ENCODE measurements around the gene LRP8. TPM values are rescaled to one million over a fixed set of nuclear protein-coding genes. Genes with fewer than 3 reads are reported as not detected.

The LRP8 gene
- total RNA-seq, 1 donor from 2014 or later = 21.1 TPM

DNA sequence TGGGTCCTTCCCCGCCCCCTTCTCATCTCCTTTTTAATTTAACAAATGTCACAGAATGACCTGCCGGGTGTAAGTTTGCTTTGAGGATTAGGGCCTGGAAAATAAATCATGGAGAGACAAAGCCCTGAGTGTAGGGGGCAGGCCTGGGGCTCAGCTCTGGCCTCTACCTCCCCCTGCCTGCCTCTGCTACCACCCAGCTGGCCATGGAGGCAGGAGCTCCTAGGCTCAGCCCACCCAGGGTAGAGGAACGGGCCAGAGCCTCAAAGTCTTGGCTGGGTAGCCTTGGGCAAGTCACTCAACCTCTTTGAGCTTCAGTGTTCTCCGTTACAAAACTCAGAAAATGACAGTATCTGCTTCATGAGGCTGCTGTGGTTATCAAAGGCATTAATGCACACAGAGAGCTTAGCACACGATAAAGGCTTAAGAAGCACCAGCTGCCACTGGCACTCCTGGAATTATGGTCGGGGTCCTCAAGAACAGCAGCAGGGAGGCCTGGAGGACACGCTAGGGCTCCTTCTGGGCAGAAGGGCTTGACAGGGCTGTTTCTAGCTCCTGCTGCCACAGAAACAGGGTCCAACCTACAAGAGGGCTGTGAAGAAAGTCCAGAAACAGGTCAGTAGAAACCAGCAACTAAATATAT is 39.0 kb downstream of the LRP8 start:
- intact Hi-C loops (cut with DNase I) = no loop called here
- H3K4me3 ChIP-seq = no peak overlapping the region
- no peaks in the 10 kb centered on the region for H3K9me3 ChIP-seq
- no peaks in the 10 kb centered on the region for H3K36me3 ChIP-seq
- H3K27ac ChIP-seq = no peak overlapping the region
- no peaks in the 10 kb centered on the region for H3K27me3 ChIP-seq
- no peak for DNase-seq (ENCODE audit: extremely low spot score in 2 of 2)
- H3K4me1 ChIP-seq = peaks cover 9% of the 10 kb centered on the region
- no peak for TF ChIP-seq POLR2A (IDR thresholded peaks at IDR 0.05)

DNA sequence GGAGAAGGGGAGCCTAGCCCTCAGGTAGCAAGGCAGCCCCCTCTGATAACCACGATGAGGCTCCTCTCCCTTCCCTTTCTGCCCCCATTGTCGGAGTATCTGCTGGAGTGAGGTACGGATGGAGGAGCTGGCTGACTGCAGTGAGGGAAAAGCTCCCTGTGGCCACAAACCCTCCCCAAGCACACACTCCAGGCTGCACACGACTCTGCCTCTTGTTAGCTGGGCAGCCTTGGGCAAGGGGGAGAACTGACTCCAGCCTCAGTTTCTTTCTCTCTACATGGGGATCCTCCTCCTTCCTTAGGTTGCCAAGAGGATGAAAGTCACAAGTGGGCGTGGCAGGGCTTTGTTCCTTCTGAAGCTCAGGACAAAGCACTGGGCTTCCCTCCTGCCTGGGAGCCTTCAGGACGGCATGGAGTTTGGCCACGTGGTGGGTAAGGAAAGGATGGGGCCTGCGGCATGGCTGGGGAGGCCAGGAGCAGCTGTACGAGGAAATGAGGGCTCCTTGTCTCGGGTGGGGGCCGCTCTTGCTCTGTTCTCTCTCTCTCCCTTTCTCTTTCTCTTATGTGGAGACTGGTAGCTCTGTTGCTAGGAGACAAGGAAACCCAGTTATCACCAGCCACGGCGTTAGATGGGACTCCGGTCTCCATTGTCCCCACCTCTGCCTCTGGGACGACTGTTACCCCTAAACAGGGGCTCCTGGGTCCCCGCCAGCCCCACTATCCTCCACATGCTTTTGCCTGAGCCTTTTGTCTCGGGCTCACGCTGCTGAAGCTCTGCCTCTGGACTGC is 39.7 kb downstream of the LRP8 start:
- H3K36me3 ChIP-seq = no peaks in the 10 kb centered on the region

DNA sequence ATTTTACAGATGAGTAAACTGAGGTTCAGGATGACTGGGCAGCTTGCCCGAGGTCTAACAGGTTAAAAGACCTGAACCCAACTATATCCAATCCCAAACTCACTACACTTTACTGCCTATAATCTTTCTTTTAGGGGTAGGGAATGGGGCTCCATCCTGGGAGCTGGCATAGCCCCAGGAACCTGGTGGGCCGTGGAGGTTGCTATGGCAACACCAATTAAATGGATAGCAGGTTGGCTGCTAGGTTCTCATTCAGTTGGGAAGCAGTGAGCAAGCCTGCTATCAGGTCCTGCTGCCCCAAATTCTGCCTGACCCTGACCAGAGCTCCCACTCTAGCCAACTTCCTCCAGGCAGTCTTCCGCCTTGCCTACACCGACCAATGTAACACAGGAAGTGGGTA is 40.9 kb downstream of the LRP8 start:
- TF ChIP-seq, protein P1, sequence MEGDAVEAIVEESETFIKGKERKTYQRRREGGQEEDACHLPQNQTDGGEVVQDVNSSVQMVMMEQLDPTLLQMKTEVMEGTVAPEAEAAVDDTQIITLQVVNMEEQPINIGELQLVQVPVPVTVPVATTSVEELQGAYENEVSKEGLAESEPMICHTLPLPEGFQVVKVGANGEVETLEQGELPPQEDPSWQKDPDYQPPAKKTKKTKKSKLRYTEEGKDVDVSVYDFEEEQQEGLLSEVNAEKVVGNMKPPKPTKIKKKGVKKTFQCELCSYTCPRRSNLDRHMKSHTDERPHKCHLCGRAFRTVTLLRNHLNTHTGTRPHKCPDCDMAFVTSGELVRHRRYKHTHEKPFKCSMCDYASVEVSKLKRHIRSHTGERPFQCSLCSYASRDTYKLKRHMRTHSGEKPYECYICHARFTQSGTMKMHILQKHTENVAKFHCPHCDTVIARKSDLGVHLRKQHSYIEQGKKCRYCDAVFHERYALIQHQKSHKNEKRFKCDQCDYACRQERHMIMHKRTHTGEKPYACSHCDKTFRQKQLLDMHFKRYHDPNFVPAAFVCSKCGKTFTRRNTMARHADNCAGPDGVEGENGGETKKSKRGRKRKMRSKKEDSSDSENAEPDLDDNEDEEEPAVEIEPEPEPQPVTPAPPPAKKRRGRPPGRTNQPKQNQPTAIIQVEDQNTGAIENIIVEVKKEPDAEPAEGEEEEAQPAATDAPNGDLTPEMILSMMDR (IDR thresholded peaks at IDR 0.05) = no peak
- no peak for TF ChIP-seq POLR2A (IDR thresholded peaks at IDR 0.05)
- H3K4me1 ChIP-seq = no peaks in the 10 kb centered on the region
- no peak overlapping the region for H3K27ac ChIP-seq
- no peak overlapping the region for H3K4me3 ChIP-seq
- intact Hi-C loops (cut with DNase I) = no loop called here
- no peaks in the 10 kb centered on the region for H3K36me3 ChIP-seq
- H3K27me3 ChIP-seq = no peaks in the 10 kb centered on the region
- no peaks in the 10 kb centered on the region for H3K9me3 ChIP-seq
- no peak for DNase-seq (ENCODE audit: extremely low spot score in 2 of 2)

More for the DNA sequence above, 39.7 kb downstream of the LRP8 start:
- intact Hi-C loops (cut with DNase I) = no loop called here
- TF ChIP-seq, protein P1 (IDR thresholded peaks at IDR 0.05) = no peak
- no peak for TF ChIP-seq POLR2AphosphoS5 (IDR thresholded peaks at IDR 0.05; ENCODE audit: insufficient read depth in 1 of 2, low read depth in 1 of 2)
- TF ChIP-seq POLR2A (IDR thresholded peaks at IDR 0.05) = no peak
- Histone ChIP-seq H3K4me3 (no peak overlapping the region), H3K27ac (no peak overlapping the region), H3K4me1 (peaks cover 5% of the 10 kb centered on the region), H3K9me3 (no peaks in the 10 kb centered on the region), H3K27me3 (no peaks in the 10 kb centered on the region)
- DNase-seq (ENCODE audit: extremely low spot score in 2 of 2) = no peak

DNA sequence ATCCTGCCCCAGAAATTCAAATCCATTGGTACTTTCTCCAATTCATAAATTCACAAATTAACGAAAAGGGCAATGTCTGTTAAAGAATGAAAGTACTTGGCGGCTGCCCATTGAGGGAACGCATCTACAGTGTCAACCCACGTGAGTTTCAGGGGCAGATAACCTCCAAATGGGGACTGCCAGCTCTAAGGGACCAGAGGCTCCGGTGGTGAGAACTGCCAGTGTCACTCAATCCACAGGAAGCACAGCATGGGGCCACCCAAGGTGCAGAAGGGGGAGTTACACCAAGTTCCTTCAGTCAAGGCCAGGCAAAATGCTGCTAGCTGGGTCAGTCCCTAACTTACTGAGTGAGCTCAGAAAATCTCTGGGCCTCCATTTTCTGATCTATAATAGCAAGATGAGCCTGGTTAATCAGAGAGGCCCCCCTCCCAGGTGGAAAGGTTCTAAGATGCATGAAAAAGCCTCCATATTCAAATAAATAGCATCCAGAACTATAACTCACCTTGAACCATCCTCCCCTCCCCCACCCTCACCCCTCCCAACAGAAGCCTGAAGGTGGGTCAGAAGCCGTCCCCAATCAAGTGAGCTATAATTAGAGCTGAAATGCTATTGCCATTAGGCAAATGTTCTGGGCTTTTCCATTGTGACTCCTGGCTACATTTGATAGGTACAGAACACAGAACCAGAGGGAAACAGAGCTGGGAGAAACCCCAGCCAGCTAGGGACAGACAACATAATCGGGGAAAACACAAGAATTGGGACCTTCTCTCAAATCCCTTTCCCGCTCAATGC is 41.7 kb downstream of the LRP8 start:
- TF ChIP-seq POLR2A (IDR thresholded peaks at IDR 0.05) (no peak), POLR2AphosphoS5 (IDR thresholded peaks at IDR 0.05; ENCODE audit: insufficient read depth in 1 of 2, low read depth in 1 of 2) (no peak)
- TF ChIP-seq, protein P1 (IDR thresholded peaks at IDR 0.05) = no peak
- Histone ChIP-seq H3K36me3 (no peaks in the 10 kb centered on the region), H3K4me3 (no peak overlapping the region), H3K4me1 (no peaks in the 10 kb centered on the region), H3K9me3 (no peaks in the 10 kb centered on the region), H3K27ac (no peak overlapping the region), H3K27me3 (no peaks in the 10 kb centered on the region)
- no peak for DNase-seq (ENCODE audit: extremely low spot score in 2 of 2)
- intact Hi-C loops (cut with DNase I) = no loop called here

GRCh38 chr1:53285546-53285945 is 42.3 kb downstream of the LRP8 start:
- DNase-seq (ENCODE audit: extremely low spot score in 2 of 2) = no peak
- H3K27me3 ChIP-seq = no peaks in the 10 kb centered on the region
- no peak for TF ChIP-seq POLR2AphosphoS5 (IDR thresholded peaks at IDR 0.05; ENCODE audit: insufficient read depth in 1 of 2, low read depth in 1 of 2)
- no peak for TF ChIP-seq POLR2A (IDR thresholded peaks at IDR 0.05)
- TF ChIP-seq, protein P1 (IDR thresholded peaks at IDR 0.05) = no peak
- H3K4me1 ChIP-seq = no peaks in the 10 kb centered on the region
- H3K9me3 ChIP-seq = no peaks in the 10 kb centered on the region
- H3K4me3 ChIP-seq = no peak overlapping the region
- H3K27ac ChIP-seq = no peak overlapping the region
- H3K36me3 ChIP-seq = no peaks in the 10 kb centered on the region
- intact Hi-C loops (cut with DNase I) = no loop called here
